Stimulated activated CD8-positive, alpha-beta memory T cell treated with anti-CD3 and anti-CD28 coated beads, Interleukin-2, amount 100 ng/mL, for 1 hour (primary cell): ENCODE measurements around the gene WFDC9.
"Not testable (repeated sequence)": the region's sequence is repeated elsewhere in the genome, so short reads cannot be mapped to it uniquely, and the experiment has no call there.

Experiments
- DNase-seq, 2 donors: peaks; one replicate each; pipeline ENCODE4 v3.0.0-alpha.2; 2020; ENCODE audit warnings: low read depth in 2 of 2

The WFDC9 gene

GRCh38 chr20:45631184-45631583, at the start of gene WFDC9:
Gene WFDC9 (minus strand): TSS chr20:45631284. CDS start chr20:45610181, 21,103 bp downstream.
- no peak for DNase-seq

GRCh38 chr20:45679650-45680049, 48.6 kb upstream of the WFDC9 start:
- DNase-seq, result no peak

GRCh38 chr20:45672765-45673164, 41.7 kb upstream of the WFDC9 start:
- no peak for DNase-seq

- DNase-seq, result no peak
These were observed 39.1 kb upstream of the WFDC9 start, which contains the start of gene WFDC11 for GRCh38 chr20:45670139-45670538. Gene WFDC11 (minus strand): TSS chr20:45670239. CDS start chr20:45650600, 19,639 bp downstream.

GRCh38 chr20:45657038-45657437, 26.0 kb upstream of the WFDC9 start:
- not testable (repeated sequence) for DNase-seq

- DNase-seq, result not testable (repeated sequence)
These were observed 20.6 kb upstream of the WFDC9 start for GRCh38 chr20:45651726-45652125.

- no peak for DNase-seq
These were observed 18.3 kb upstream of the WFDC9 start for GRCh38 chr20:45649312-45649863.

- no peak for DNase-seq
These were observed 16.5 kb upstream of the WFDC9 start for GRCh38 chr20:45647441-45648050.

GRCh38 chr20:45646875-45647274, 15.8 kb upstream of the WFDC9 start:
- DNase-seq, result no peak

- DNase-seq, result not testable (repeated sequence)
These were observed 14.8 kb upstream of the WFDC9 start for GRCh38 chr20:45645869-45646268.

GRCh38 chr20:45641076-45641475, 10.0 kb upstream of the WFDC9 start:
- DNase-seq, result not testable (repeated sequence)

GRCh38 chr20:45639687-45640086, 8.6 kb upstream of the WFDC9 start:
- DNase-seq, result no peak

- DNase-seq, result no peak
These were observed 5.4 kb upstream of the WFDC9 start for GRCh38 chr20:45636513-45636912.

GRCh38 chr20:45630371-45630770, 713 bp downstream of the WFDC9 start:
- no peak for DNase-seq

GRCh38 chr20:45629496-45630100, 1.5 kb downstream of the WFDC9 start, which contains the start of gene WFDC10A:
Gene WFDC10A (plus strand): TSS chr20:45629739. CDS start chr20:45629814, 75 bp downstream.
- DNase-seq, result no peak

- no peak for DNase-seq
These were observed 4.5 kb downstream of the WFDC9 start for GRCh38 chr20:45626540-45626939.

GRCh38 chr20:45621593-45621992, 9.5 kb downstream of the WFDC9 start:
- no peak for DNase-seq

- DNase-seq, result no peak
These were observed 13.5 kb downstream of the WFDC9 start for GRCh38 chr20:45617591-45617990.

- no peak for DNase-seq
These were observed 18.8 kb downstream of the WFDC9 start for GRCh38 chr20:45612314-45612713.

- no peak for DNase-seq
These were observed 20.0 kb downstream of the WFDC9 start for GRCh38 chr20:45611054-45611453.

- DNase-seq, result no peak
These were observed 23.3 kb downstream of the WFDC9 start for GRCh38 chr20:45607810-45608209.

GRCh38 chr20:45595235-45595634, 35.8 kb downstream of the WFDC9 start:
- DNase-seq, result no peak

GRCh38 chr20:45593498-45593897, 37.6 kb downstream of the WFDC9 start:
- no peak for DNase-seq
